Suprapubic skin (tissue), 4 donors: ENCODE results near the gene SKA2. TPM values are rescaled to one million over a fixed set of nuclear protein-coding genes. Genes with fewer than 3 reads are reported as not detected.

Source experiments
- DNase-seq, 2 donors: peaks; one replicate each; pipeline ENCODE4 v3.0.0-alpha.2; 2019; ENCODE audit warnings: low spot score in 2 of 2
- H3K27ac ChIP-seq: fragments of 200-600 bp; sonication (generic); one replicate; pipeline ENCODE4 v1.5.1; 2019
- H3K27me3 ChIP-seq: fragments of 200-600 bp; sonication (generic); one replicate; pipeline ENCODE4 v1.5.1; 2019
- H3K36me3 ChIP-seq: fragments of 200-600 bp; sonication (generic); one replicate; pipeline ENCODE4 v1.5.1; 2019
- H3K4me1 ChIP-seq: fragments of 200-600 bp; sonication (generic); one replicate; pipeline ENCODE4 v1.5.1; 2019
- H3K4me3 ChIP-seq: fragments of 200-600 bp; sonication (generic); one replicate; pipeline ENCODE4 v1.5.1; 2019; ENCODE audit warnings: mild to moderate bottlenecking
- H3K9me3 ChIP-seq: fragments of 200-600 bp; sonication (generic); one replicate; pipeline ENCODE4 v1.5.1; 2019
- CTCF ChIP-seq, 2 donors: fragments of 200-600 bp in 1 of 2; fragments of 450-650 bp in 1 of 2; sonication (generic) in 1 of 2; IDR thresholded peaks; one replicate each; pipeline ENCODE4 v1.5.1; 2016 to 2019; ENCODE audit warnings: antibody characterized with exemption in 2 of 2, mild to moderate bottlenecking in 1 of 2, moderate library complexity in 1 of 2
- EP300 ChIP-seq: sonication (generic); formaldehyde crosslinking; IDR thresholded peaks from one replicate; pipeline ENCODE4 v1.6.1; 2017; ENCODE audit warnings: antibody characterized with exemption
- POLR2A ChIP-seq, 2 donors: fragments of 450-650 bp; IDR thresholded peaks; one replicate each; pipeline ENCODE4 v1.6.1; 2017; ENCODE audit warnings: antibody characterized with exemption in 2 of 2, mild to moderate bottlenecking in 2 of 2, moderate library complexity in 2 of 2
- POLR2AphosphoS5 ChIP-seq, 3 donors: sonication (generic); formaldehyde crosslinking; IDR thresholded peaks; one replicate each; pipeline ENCODE4 v1.6.1; 2017; ENCODE audit warnings: antibody characterized with exemption in 3 of 3
- WGBS: methylation state at CpG from one replicate; pipeline ENCODE4 v1.1.5; 2018; 5-methylcytosine and 5-hydroxymethylcytosine counted together
- total RNA-seq, 4 donors: library from RNA; depleted of rRNA; stranded (reverse); fragments of >200 nt; gene quantifications; one replicate each; pipeline ENCODE4 v1.1.0, GENCODE V29; 2016

SKA2 gene
- total RNA-seq, 4 donors from 2014 or later: 13.5 to 34.1 (median 18.8) TPM

GRCh38 chr17:59161477-59161876, 6.5 kb upstream of the SKA2 start:
- Histone ChIP-seq H3K36me3 (no peaks in the 10 kb centered on the region), H3K4me1 (no peaks in the 10 kb centered on the region), H3K4me3 (no peak overlapping the region), H3K27ac (no peak overlapping the region), H3K9me3 (no peaks in the 10 kb centered on the region), H3K27me3 (no peaks in the 10 kb centered on the region)
- TF ChIP-seq POLR2AphosphoS5 (IDR thresholded peaks at IDR 0.05) (no peak), EP300 (no peak), POLR2A (IDR thresholded peaks at IDR 0.05) (no peak), CTCF (IDR thresholded peaks at IDR 0.05) (no peak)
- no peak for DNase-seq
- WGBS: 94% methylated on average over 2 of the region's 2 CpGs

GRCh38 chr17:59160157-59161025, 5.4 kb upstream of the SKA2 start:
- no peaks in the 10 kb centered on the region for H3K36me3 ChIP-seq
- H3K4me3 ChIP-seq: no peak overlapping the region
- H3K27ac ChIP-seq: no peak overlapping the region
- peak in 1 of 2 donors; percentile 38 for DNase-seq
- no peaks in the 10 kb centered on the region for H3K9me3 ChIP-seq
- 89% methylated on average over 9 of the region's 9 CpGs for WGBS
- H3K27me3 ChIP-seq: no peaks in the 10 kb centered on the region
- TF ChIP-seq POLR2A (IDR thresholded peaks at IDR 0.05) (no peak), EP300 (no peak), CTCF (IDR thresholded peaks at IDR 0.05) (no peak), POLR2AphosphoS5 (IDR thresholded peaks at IDR 0.05) (no peak)
- peaks cover 9% of the 10 kb centered on the region for H3K4me1 ChIP-seq

GRCh38 chr17:59155439-59156177, 622 bp upstream of the SKA2 start, which contains the start of gene PRR11:
TSS of gene PRR11 (plus strand) at chr17:59155746. CDS start at chr17:59169753, 14,007 bp downstream.
- WGBS: under 1% methylated on average over 25 of the region's 25 CpGs
- Histone ChIP-seq H3K36me3 (no peaks in the 10 kb centered on the region), H3K27me3 (no peaks in the 10 kb centered on the region), H3K27ac (peak within 1 kb of the TSS; percentile 86), H3K4me3 (peak within 1 kb of the TSS; percentile 83), H3K4me1 (peaks cover 24% of the 10 kb centered on the region), H3K9me3 (no peaks in the 10 kb centered on the region)
- peak; percentile 96 to 97 for DNase-seq
- peak in 1 of 3 donors; percentile 2 for TF ChIP-seq POLR2AphosphoS5 (IDR thresholded peaks at IDR 0.05)
- no peak for TF ChIP-seq POLR2A (IDR thresholded peaks at IDR 0.05)

- DNase-seq: peak in 1 of 2 donors; percentile 79
- Histone ChIP-seq H3K36me3 (no peaks in the 10 kb centered on the region), H3K9me3 (no peaks in the 10 kb centered on the region), H3K27me3 (no peaks in the 10 kb centered on the region), H3K4me3 (peak overlapping the region; percentile 83), H3K27ac (peak overlapping the region; percentile 86), H3K4me1 (peaks cover 24% of the 10 kb centered on the region)
- 1% methylated on average over 25 of the region's 25 CpGs for WGBS
- no peak for TF ChIP-seq POLR2A (IDR thresholded peaks at IDR 0.05)
- no peak for TF ChIP-seq POLR2AphosphoS5 (IDR thresholded peaks at IDR 0.05)
- TF ChIP-seq CTCF (IDR thresholded peaks at IDR 0.05): no peak
- TF ChIP-seq EP300: no peak
Observed at GRCh38 chr17:59154292-59154720, 680 bp downstream of the SKA2 start.

GRCh38 chr17:59152925-59153324, 2.1 kb downstream of the SKA2 start:
- WGBS: 78% methylated on average over 1 of the region's 1 CpG

GRCh38 chr17:59151591-59151990, 3.4 kb downstream of the SKA2 start:
- H3K27ac ChIP-seq: no peak overlapping the region
- 90% methylated on average over 1 of the region's 1 CpG for WGBS
- TF ChIP-seq EP300: no peak
- no peak for TF ChIP-seq POLR2A (IDR thresholded peaks at IDR 0.05)
- TF ChIP-seq CTCF (IDR thresholded peaks at IDR 0.05): no peak
- no peak for TF ChIP-seq POLR2AphosphoS5 (IDR thresholded peaks at IDR 0.05)
- no peaks in the 10 kb centered on the region for H3K9me3 ChIP-seq
- H3K36me3 ChIP-seq: no peaks in the 10 kb centered on the region
- H3K4me3 ChIP-seq: no peak overlapping the region
- H3K27me3 ChIP-seq: no peaks in the 10 kb centered on the region
- DNase-seq: no peak
- H3K4me1 ChIP-seq: peaks cover 24% of the 10 kb centered on the region

More at GRCh38 chr17:59152925-59153324, 2.1 kb downstream of the SKA2 start:
- Histone ChIP-seq H3K9me3 (no peaks in the 10 kb centered on the region), H3K4me1 (peaks cover 24% of the 10 kb centered on the region), H3K27me3 (no peaks in the 10 kb centered on the region), H3K27ac (no peak overlapping the region), H3K4me3 (no peak overlapping the region), H3K36me3 (no peaks in the 10 kb centered on the region)
- TF ChIP-seq EP300: no peak
- DNase-seq: no peak
